ENCODE measurements around the gene SYT1.

DNA sequence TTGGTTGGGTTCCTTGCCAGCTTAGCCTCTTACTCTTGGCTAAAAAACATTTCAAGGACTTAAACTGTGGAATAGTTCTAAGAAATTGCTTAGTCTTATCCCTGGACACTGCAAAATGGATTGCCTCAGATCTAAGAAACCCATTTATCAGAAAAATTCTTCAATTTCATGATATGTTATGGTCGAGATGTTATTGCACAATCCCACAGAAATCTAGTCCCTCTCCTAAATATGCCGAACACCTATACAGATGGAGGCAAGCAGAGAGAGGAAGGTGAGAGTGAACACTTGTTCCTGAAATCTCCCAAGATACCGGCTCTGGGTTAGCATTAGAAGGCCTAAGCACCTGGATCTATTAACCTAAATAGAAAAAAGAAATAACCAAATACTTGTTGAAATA is 559.0 kb downstream of the SYT1 start:
- no peak for TF ChIP-seq POLR2AphosphoS5 (IDR thresholded peaks at IDR 0.05; ENCODE audit: borderline replicate concordance, low read depth, low read length)
- TF ChIP-seq EZH2 (IDR thresholded peaks at IDR 0.05): no peak
- no peak for TF ChIP-seq FOXP2 (optimal IDR thresholded peaks at IDR 0.05; ENCODE audit: control extremely low read depth, extremely low read length, insufficient read depth)
